HG03025 (cell line): ENCODE data around the gene PLIN4.
"Not testable (repeated sequence)": the region's sequence is repeated elsewhere in the genome, so short reads cannot be mapped to it uniquely, and the experiment has no call there.

ENCODE experiments used
- ATAC-seq: cut with Tn5 transposase; IDR thresholded peaks from one replicate; pipeline ENCODE4 v1.9.1; 2021; ENCODE audit warnings: mild to moderate bottlenecking, moderate library complexity; ENCODE audit not compliant: unreplicated experiment, low FRiP score

Gene PLIN4

GRCh38 chr19:4518345-4519171, at the start of gene PLIN4:
PLIN4 (minus strand) TSS chr19:4518486; CDS start chr19:4518272, 214 bp downstream.
- ATAC-seq, result no peak

DNA sequence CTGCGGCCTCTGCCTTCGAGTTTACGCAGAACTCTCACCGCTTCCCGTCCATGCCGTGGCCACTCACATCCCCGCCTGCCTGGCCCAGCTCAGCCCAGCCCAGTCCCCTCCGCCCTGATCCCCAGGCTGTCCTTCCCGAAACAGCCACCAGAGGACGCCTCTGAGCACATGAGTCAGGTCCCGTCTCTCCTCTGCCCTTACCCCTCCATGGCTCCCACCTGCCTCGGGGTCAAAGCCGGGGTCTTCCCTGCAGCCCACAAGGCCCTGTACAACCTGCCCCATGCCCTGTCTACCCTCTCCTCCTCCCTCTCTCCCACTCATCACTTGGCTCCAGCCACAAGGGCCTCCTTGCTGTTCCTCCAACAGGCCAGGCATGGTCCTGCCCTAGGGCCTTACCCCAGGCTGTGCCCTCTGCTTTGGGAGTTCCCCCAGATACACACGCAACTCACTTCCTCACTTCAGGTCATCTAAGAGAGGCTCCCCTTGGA, 49.3 kb upstream of the PLIN4 start:
- ATAC-seq, result no peak

GRCh38 chr19:4566402-4567051, 48.2 kb upstream of the PLIN4 start:
- ATAC-seq, result no peak

DNA sequence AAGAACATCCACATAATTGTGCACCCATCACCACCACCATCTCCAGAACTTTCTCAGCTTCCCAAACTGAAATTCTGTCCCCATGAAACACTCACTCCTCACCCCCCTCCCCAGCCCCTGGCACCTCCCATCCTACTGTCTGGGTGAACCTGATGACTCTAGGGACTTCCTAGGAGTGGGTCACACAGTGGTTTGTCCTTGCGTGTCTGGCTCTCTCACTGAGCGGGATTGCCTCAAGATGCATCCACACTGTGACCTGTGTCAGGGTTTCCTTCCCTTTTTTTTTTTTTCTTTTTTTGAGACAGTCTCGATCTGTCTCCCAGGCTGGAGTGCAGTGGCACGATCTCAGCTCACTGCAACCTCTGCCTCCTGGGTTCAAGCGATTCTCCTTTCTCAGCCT, 45.3 kb upstream of the PLIN4 start:
- ATAC-seq, result not testable (repeated sequence)

DNA sequence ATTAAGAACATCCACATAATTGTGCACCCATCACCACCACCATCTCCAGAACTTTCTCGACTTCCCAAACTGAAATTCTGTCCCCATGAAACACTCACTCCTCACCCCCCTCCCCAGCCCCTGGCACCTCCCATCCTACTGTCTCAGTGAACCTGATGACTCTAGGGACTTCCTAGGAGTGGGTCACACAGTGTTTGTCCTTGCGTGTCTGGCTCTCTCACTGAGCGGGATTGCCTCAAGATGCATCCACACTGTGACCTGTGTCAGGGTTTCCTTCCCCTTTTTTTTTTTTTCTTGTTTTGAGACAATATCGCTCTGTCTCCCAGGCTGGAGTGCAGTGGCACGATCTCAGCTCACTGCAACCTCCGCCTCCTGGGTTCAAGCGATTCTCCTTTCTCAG, 43.8 kb upstream of the PLIN4 start:
- ATAC-seq, result not testable (repeated sequence)

GRCh38 chr19:4559569-4559968, 41.3 kb upstream of the PLIN4 start, which contains the start of gene SEMA6B:
SEMA6B (minus strand) TSS chr19:4559684; CDS start chr19:4558457, 1,227 bp downstream.
- no peak for ATAC-seq

DNA sequence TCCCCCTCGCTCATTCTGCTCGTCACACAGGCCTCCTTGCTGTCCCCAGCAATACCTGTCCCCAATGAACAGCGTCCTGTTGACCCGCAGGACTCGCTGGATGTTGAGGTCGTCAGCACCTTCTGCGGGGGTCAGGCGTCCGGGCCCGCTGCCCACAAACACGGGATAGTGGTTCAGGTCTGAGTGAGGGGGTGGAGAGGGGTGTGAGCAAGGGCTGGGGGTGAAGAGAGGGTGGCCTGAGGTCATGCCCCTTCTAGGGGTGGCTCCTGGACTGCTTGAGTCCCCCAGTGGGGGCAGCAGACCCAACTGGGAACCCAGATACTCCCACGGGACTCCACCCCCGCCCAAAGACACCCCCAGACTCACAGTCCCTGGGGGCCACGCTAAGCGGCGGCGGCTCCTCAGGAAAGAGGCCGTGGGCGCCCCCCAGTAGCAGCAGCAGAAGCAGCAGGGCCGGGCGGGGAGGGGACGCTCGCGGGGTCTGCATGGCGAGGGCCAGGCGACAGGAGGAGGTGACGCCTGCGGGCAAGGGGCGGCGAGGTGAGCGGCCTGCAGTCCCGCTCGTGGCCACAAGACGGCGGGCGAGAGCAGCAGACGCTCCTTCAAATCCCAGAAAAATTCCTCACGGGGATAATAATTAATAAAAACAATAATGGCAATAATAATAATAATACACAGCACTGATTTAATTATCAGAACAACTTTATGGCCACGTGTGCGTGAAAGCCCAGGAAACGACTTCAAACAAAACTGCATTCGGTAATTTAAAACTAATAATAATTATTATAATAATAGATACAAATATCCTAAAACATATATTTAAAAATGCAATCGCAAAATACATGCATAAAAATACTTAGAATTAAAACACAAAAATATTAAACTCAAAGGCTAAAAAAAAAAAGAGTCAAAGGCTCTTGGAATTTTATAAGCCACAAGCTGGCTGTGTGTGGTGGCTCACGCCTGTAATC, 40.0 kb upstream of the PLIN4 start:
- no peak for ATAC-seq

DNA sequence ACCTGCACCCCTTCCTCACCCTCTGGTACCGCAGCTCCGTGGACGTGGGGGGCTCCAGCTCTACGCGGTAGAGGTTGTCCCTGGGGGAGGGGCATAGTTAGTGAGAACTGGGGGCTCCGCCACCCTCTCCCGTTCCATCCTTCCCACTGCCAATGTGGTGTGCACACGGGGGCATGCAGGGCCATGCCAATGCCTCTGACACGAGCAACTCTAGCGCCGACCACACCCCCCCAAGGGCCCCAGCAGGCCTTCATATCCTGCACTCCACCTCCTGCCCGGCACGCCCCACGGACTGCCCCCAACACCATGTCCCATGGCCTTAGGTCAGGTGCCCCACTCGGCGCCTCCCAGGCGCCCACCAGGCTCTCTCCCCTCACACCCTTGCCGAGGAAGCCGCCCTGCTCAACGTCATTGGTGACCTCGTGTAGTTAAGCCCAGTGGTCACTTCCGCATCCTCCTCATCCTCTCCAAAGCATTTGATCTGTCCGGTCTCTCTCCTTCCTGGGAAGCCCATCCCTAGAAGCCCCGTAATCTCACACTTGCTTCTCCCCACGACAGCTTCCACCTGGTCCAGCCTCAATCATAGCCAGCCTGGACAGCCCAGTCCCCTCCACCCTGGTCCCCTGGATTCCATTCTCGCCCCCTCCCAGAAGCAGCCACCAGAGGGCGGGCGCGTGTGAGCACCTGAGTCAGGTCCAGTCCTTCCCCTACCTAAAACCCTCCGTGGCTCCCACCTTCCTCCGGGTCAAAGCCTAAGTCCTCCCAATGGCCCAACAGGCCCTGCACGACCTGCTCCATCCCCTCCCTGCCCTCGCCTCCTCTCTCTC, 39.1 kb upstream of the PLIN4 start:
- no peak for ATAC-seq

- no peak for ATAC-seq
Measured at GRCh38 chr19:4556597-4557127, 38.4 kb upstream of the PLIN4 start.

GRCh38 chr19:4555657-4556561, 37.6 kb upstream of the PLIN4 start:
- ATAC-seq, result no peak

GRCh38 chr19:4554717-4555116, 36.4 kb upstream of the PLIN4 start:
- ATAC-seq, result no peak

DNA sequence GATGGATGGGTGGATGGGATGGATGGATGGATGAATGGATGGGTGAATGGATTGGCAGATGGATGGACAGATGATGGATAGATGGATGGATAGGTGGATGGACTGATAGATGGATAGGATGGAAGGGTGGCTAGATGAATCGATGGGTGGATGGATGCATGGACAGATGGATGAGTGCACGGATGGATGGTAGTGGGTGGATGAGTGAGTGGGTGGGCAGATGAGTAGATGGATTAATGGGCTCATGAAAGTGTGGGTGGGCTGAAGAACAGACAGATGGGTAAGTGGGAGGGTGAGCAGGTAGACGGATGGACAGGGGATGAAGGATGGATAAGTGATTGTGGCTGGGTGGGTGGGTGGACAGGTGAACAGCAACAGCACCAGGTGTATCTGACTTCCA, 35.5 kb upstream of the PLIN4 start:
- no peak for ATAC-seq

DNA sequence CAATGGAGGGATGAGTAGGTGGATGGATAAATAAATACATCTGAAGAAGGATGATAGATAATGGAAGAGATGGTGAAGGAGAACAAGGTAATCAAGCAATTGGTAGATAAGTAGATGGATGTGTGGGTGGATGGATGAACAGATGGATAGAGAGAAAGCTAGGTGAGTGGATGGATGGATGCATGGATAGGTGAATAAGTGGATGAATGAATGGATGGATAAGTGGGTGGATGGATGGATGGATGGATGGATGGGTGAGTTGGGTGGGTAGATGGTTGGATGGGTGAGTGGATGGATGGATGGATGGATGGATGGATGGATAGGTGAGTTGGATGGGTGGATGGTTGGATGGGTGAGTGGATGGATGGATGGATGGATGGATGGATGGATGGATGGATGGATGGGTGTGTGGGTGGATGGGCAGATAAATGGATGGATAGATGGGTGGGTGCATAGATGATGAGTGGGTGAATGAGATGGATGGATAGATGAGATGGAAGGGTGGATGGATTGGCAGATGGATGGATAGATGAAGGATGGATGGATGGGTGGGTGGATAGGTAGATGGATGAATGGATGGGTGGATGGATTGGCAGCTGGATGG, 34.9 kb upstream of the PLIN4 start:
- ATAC-seq, result no peak

- no peak for ATAC-seq
Measured at GRCh38 chr19:4552525-4552819, 34.2 kb upstream of the PLIN4 start.

DNA sequence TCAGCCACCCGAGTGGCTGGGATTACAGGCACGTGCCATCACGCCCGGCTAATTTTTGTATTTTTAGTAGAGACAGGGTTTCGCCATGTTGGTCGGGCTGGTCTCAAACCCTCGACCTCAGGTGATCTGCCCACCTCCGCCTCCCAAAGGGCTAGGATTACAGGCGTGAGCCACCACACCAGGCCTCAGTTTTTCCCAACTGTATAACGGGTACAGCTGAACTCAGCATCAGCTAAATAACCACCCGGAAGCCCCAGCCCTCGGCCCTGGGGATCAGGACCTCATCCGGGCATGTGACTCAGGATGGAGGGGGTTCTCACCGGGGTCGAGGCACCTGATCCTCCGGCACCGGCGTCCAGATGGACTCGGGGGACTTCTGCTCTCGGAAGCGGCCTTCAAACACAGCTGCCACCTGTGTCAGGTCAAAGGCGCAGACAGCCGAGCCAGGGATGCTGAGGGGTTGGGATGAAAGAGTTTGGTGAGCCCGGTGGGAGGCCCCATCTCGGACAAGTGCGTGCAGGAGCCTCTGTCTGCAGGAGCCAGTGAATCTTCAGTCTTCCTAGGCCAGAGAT, 32.3 kb upstream of the PLIN4 start:
- no peak for ATAC-seq

DNA sequence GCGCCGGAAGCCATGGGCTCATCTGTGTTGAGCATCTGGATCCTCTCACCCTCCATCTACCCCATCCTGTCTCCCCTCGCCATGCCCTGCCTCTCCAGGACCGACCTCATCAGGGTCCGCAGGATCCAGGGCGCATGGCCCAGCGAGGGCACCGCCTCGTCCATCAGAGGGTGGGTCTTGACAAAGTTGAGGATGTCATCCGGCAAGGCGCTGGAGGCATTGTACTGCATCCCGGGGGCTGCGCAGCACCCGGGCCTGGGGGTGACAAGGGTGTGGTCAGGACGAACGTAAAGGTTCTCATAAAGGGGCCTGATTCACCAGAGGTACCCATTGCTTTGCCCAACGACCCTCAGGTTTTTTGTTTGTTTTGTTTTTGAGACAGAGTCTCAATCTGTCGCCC, 31.7 kb upstream of the PLIN4 start:
- ATAC-seq, result no peak

- no peak for ATAC-seq
Measured at GRCh38 chr19:4548238-4548584, 29.9 kb upstream of the PLIN4 start.
